Peyer's patch (tissue), 4 donors: ENCODE data around the gene QDPR.

Source experiments
- POLR2A ChIP-seq, 2 donors: fragments of 450-650 bp; IDR thresholded peaks; one replicate each; pipeline ENCODE4 v1.5.1; 2017; ENCODE audit warnings: antibody characterized with exemption in 2 of 2, mild to moderate bottlenecking in 2 of 2, moderate library complexity in 2 of 2
- TF ChIP-seq, protein P1 (sequence below), 6 experiments: fragments of 450-650 bp in 4 of 6; fragments of 200-600 bp in 2 of 6; sonication (generic) in 1 of 6; IDR thresholded peaks; one replicate each; pipeline ENCODE4 v1.5.1; 2017 to 2019; ENCODE audit warnings: antibody characterized with exemption in 6 of 6, mild to moderate bottlenecking in 3 of 6, moderate library complexity in 1 of 6

DNA sequence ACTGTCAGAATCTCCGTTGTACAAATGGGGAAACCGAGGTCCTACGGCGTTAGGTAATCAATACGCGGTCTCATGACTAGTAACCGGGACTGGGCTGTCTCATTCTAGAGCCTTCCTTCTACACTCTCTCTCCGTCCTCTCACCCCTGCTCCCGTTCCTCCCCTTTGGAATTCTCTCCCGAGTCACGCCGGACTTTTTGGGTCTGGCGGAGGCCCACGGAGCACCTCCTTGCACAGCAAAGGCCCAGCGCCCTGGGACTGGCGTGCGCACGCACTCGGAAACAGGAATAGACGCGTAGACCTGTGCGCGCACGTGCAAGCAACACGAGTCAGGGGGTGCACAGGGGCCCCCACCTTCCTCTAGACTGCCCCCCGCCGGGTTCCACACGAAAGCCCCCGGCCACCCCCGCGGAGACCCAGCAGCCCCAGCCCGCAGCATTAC, 361 bp downstream of the QDPR start:
- TF ChIP-seq, protein P1, sequence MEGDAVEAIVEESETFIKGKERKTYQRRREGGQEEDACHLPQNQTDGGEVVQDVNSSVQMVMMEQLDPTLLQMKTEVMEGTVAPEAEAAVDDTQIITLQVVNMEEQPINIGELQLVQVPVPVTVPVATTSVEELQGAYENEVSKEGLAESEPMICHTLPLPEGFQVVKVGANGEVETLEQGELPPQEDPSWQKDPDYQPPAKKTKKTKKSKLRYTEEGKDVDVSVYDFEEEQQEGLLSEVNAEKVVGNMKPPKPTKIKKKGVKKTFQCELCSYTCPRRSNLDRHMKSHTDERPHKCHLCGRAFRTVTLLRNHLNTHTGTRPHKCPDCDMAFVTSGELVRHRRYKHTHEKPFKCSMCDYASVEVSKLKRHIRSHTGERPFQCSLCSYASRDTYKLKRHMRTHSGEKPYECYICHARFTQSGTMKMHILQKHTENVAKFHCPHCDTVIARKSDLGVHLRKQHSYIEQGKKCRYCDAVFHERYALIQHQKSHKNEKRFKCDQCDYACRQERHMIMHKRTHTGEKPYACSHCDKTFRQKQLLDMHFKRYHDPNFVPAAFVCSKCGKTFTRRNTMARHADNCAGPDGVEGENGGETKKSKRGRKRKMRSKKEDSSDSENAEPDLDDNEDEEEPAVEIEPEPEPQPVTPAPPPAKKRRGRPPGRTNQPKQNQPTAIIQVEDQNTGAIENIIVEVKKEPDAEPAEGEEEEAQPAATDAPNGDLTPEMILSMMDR (IDR thresholded peaks at IDR 0.05): no peak
- no peak for TF ChIP-seq POLR2A (IDR thresholded peaks at IDR 0.05)
